ENCODE measurements around the gene C6orf136. TPM values are rescaled to one million over a fixed set of nuclear protein-coding genes. Genes with fewer than 3 reads are reported as not detected.

The C6orf136 gene
- total and polyA plus RNA-seq, 9 of the 15 experiments (the other 6 are each of a cell fraction or from before 2014, with no cell fraction given), result 14.1 to 63.1 (median 18.4) TPM

- TF ChIP-seq, protein P1, sequence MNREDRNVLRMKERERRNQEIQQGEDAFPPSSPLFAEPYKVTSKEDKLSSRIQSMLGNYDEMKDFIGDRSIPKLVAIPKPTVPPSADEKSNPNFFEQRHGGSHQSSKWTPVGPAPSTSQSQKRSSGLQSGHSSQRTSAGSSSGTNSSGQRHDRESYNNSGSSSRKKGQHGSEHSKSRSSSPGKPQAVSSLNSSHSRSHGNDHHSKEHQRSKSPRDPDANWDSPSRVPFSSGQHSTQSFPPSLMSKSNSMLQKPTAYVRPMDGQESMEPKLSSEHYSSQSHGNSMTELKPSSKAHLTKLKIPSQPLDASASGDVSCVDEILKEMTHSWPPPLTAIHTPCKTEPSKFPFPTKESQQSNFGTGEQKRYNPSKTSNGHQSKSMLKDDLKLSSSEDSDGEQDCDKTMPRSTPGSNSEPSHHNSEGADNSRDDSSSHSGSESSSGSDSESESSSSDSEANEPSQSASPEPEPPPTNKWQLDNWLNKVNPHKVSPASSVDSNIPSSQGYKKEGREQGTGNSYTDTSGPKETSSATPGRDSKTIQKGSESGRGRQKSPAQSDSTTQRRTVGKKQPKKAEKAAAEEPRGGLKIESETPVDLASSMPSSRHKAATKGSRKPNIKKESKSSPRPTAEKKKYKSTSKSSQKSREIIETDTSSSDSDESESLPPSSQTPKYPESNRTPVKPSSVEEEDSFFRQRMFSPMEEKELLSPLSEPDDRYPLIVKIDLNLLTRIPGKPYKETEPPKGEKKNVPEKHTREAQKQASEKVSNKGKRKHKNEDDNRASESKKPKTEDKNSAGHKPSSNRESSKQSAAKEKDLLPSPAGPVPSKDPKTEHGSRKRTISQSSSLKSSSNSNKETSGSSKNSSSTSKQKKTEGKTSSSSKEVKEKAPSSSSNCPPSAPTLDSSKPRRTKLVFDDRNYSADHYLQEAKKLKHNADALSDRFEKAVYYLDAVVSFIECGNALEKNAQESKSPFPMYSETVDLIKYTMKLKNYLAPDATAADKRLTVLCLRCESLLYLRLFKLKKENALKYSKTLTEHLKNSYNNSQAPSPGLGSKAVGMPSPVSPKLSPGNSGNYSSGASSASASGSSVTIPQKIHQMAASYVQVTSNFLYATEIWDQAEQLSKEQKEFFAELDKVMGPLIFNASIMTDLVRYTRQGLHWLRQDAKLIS (CRISPR knock-in tag; IDR thresholded peaks at IDR 0.05), result no peak
- TF ChIP-seq MCM2 (IDR thresholded peaks at IDR 0.05; ENCODE audit: low read depth) (no peak), ILK (tag; IDR thresholded peaks at IDR 0.05; ENCODE audit: borderline replicate concordance, low read depth) (no peak), RBM22 (IDR thresholded peaks at IDR 0.05; ENCODE audit: low read depth, low read length, poor library complexity, severe bottlenecking) (peak; percentile 99), SNIP1 (IDR thresholded peaks at IDR 0.05; ENCODE audit: low read depth) (0 out of 2 replicates have a peak, but pooled peaks have one; percentile 9), NCOA6 (IDR thresholded peaks at IDR 0.05) (peak; percentile 47; the same call in 1 of the 2 replicates), ERF (CRISPR knock-in tag; IDR thresholded peaks at IDR 0.05) (peak; percentile 79; the same call in 1 of the 2 replicates), CREB1 (IDR thresholded peaks at IDR 0.05) (no peak), CREB1 (CRISPR knock-in tag; IDR thresholded peaks at IDR 0.05) (no peak), KDM1A (IDR thresholded peaks at IDR 0.05) (0 out of 4 replicates have a peak, but pooled peaks of 1 of the 2 experiments have one; percentile 12), BDP1 (IDR thresholded peaks at IDR 0.05; ENCODE audit: insufficient read depth, insufficient read length) (no peak), ESRRB (CRISPR knock-in tag; IDR thresholded peaks at IDR 0.05; ENCODE audit: borderline replicate concordance) (no peak; the same call in 1 of the 2 replicates), CBFA2T2 (conservative IDR thresholded peaks at IDR 0.05) (no peak), TAF1 (IDR thresholded peaks at IDR 0.05; ENCODE audit: control insufficient read depth, extremely low read depth, insufficient read depth, low read length, severe bottlenecking) (no peak)
- TF ChIP-seq, protein P2, sequence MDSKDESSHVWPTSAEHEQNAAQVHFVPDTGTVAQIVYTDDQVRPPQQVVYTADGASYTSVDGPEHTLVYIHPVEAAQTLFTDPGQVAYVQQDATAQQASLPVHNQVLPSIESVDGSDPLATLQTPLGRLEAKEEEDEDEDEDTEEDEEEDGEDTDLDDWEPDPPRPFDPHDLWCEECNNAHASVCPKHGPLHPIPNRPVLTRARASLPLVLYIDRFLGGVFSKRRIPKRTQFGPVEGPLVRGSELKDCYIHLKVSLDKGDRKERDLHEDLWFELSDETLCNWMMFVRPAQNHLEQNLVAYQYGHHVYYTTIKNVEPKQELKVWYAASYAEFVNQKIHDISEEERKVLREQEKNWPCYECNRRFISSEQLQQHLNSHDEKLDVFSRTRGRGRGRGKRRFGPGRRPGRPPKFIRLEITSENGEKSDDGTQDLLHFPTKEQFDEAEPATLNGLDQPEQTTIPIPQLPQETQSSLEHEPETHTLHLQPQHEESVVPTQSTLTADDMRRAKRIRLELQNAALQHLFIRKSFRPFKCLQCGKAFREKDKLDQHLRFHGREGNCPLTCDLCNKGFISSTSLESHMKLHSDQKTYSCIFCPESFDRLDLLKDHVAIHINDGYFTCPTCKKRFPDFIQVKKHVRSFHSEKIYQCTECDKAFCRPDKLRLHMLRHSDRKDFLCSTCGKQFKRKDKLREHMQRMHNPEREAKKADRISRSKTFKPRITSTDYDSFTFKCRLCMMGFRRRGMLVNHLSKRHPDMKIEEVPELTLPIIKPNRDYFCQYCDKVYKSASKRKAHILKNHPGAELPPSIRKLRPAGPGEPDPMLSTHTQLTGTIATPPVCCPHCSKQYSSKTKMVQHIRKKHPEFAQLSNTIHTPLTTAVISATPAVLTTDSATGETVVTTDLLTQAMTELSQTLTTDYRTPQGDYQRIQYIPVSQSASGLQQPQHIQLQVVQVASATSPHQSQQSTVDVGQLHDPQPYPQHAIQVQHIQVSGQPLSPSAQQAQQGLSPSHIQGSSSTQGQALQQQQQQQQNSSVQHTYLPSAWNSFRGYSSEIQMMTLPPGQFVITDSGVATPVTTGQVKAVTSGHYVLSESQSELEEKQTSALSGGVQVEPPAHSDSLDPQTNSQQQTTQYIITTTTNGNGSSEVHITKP (IDR thresholded peaks at IDR 0.05; ENCODE audit: partially characterized antibody), result peak; percentile 16
- TF ChIP-seq, protein P3, sequence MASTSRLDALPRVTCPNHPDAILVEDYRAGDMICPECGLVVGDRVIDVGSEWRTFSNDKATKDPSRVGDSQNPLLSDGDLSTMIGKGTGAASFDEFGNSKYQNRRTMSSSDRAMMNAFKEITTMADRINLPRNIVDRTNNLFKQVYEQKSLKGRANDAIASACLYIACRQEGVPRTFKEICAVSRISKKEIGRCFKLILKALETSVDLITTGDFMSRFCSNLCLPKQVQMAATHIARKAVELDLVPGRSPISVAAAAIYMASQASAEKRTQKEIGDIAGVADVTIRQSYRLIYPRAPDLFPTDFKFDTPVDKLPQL (IDR thresholded peaks at IDR 0.05; ENCODE audit: extremely low read depth, insufficient read length), result no peak
- TF ChIP-seq, protein P4, sequence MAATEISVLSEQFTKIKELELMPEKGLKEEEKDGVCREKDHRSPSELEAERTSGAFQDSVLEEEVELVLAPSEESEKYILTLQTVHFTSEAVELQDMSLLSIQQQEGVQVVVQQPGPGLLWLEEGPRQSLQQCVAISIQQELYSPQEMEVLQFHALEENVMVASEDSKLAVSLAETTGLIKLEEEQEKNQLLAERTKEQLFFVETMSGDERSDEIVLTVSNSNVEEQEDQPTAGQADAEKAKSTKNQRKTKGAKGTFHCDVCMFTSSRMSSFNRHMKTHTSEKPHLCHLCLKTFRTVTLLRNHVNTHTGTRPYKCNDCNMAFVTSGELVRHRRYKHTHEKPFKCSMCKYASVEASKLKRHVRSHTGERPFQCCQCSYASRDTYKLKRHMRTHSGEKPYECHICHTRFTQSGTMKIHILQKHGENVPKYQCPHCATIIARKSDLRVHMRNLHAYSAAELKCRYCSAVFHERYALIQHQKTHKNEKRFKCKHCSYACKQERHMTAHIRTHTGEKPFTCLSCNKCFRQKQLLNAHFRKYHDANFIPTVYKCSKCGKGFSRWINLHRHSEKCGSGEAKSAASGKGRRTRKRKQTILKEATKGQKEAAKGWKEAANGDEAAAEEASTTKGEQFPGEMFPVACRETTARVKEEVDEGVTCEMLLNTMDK (IDR thresholded peaks at IDR 0.05; ENCODE audit: borderline replicate concordance, insufficient read depth, low read depth, low read length, poor library complexity, severe bottlenecking), result no peak
These were observed 31.5 kb upstream of the C6orf136 start (continued) for GRCh38 chr6:30615219-30615957.

Data from K562 (cell line).